GM13977 (cell line): ENCODE measurements around the gene KLF11.
A peak's percentile ranks its signal among the peaks of the same experiment; 100 is the strongest.

Source experiments
- DNase-seq: peaks from one replicate; pipeline ENCODE4 v3.0.0; 2012; ENCODE audit warnings: low spot score
- in situ Hi-C: fragments of 300-500 bp; cut with MboI; formaldehyde crosslinking; loops from one replicate; pipeline ENCODE4 v1.12.0; 2022; ENCODE audit warnings: low sequenced_read_pairs, low pct_unique_long_range_greater_than_20kb, mixed read lengths, inconsistent platforms; ENCODE audit not compliant: unreplicated experiment
- TF ChIP-seq, protein P1 (sequence below): IDR thresholded peaks from 2 replicates; pipeline ENCODE4 v1.5.1; 2012; ENCODE audit warnings: mild to moderate bottlenecking, control low read depth; ENCODE audit not compliant: insufficient read depth; ENCODE audit errors: extremely low read depth, missing control alignments

KLF11 gene

GRCh38 chr2:10043256-10043905, at the start of gene KLF11:
Gene KLF11, plus strand, starts transcription at chr2:10043550. Its CDS starts 167 bp downstream, at chr2:10043717.
- peak; percentile 94 for DNase-seq
- in situ Hi-C loops, result no loop called here
- TF ChIP-seq, protein P1, sequence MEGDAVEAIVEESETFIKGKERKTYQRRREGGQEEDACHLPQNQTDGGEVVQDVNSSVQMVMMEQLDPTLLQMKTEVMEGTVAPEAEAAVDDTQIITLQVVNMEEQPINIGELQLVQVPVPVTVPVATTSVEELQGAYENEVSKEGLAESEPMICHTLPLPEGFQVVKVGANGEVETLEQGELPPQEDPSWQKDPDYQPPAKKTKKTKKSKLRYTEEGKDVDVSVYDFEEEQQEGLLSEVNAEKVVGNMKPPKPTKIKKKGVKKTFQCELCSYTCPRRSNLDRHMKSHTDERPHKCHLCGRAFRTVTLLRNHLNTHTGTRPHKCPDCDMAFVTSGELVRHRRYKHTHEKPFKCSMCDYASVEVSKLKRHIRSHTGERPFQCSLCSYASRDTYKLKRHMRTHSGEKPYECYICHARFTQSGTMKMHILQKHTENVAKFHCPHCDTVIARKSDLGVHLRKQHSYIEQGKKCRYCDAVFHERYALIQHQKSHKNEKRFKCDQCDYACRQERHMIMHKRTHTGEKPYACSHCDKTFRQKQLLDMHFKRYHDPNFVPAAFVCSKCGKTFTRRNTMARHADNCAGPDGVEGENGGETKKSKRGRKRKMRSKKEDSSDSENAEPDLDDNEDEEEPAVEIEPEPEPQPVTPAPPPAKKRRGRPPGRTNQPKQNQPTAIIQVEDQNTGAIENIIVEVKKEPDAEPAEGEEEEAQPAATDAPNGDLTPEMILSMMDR, result no peak

- in situ Hi-C loops, result no loop called here
- TF ChIP-seq, protein P1, result no peak
- DNase-seq, result no peak
These were observed 48.9 kb upstream of the KLF11 start for GRCh38 chr2:9994462-9994861.

GRCh38 chr2:9995059-9995458, 48.3 kb upstream of the KLF11 start:
- DNase-seq, result no peak
- TF ChIP-seq, protein P1, result no peak
- in situ Hi-C loops, result no loop called here

GRCh38 chr2:9996321-9996720, 47.0 kb upstream of the KLF11 start:
- TF ChIP-seq, protein P1, result no peak
- no peak for DNase-seq
- in situ Hi-C loops, result no loop called here

DNA sequence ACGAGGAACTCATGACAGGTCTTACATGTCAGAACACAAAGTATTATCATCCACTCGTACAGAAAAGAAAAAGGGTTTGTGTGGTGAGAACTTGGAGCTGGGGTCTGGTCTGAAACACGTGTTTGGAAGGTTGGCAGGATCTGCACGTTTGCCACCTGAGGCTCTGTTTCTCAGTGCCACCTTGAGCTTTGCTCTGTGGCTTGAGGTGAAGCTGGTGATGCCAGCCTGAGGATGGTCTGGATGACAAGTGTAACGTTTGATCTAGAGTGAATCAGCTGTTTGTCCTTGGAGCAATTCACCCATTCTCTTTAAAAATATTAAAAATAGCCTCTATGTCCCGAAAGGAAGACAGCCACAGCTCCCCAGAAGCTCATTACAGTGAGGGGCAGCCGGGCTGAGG, 45.4 kb upstream of the KLF11 start:
- in situ Hi-C loops, result no loop called here
- no peak for DNase-seq
- TF ChIP-seq, protein P1, result no peak

DNA sequence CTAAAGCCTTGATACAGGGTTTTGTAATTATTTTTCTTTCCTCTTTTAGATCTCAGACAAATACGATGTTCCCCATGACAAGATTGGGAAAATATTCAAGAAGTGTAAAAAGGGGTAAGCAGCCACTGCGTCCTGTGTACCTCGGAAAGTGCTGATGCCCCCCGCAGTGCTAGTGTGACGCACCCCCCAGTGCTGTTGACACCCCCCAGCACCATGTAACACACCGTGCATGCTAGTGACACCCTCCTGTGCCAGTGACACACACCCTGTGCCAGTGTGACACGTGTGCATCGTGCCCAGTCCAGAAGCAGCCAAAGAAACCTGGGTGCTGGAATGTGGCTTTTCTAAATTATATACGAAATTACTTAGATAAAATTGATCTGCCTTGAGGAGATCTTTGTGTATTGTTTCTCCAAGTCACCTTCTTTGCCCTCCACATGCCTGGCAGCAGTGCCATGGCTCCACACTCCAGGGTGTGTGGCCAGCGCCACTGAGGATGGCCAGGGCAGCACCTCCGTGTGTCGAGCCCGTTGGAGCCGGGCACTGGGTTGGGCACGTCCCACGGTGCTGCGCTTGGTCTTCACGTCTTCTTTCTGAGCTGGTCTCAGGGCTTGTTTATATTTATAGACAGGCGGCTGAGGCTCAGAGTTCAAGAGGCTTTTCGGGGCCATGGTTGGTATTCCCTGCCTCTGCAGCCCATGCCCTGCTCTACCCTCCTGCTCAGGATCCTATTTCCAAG, 44.3 kb upstream of the KLF11 start:
- DNase-seq, result no peak
- TF ChIP-seq, protein P1, result no peak
- in situ Hi-C loops, result no loop called here
